Adrenal gland (tissue), 5 donors: ENCODE data around the gene AOC1.

ENCODE experiments used
- POLR2A ChIP-seq, 2 donors: fragments of 450-650 bp; IDR thresholded peaks; one replicate each; pipeline ENCODE4 v1.6.1; 2017; ENCODE audit warnings: antibody characterized with exemption in 2 of 2, mild to moderate bottlenecking in 2 of 2, moderate library complexity in 1 of 2
- TF ChIP-seq, protein P1 (sequence below), 6 experiments: fragments of 450-650 bp in 4 of 6; fragments of 200-600 bp in 2 of 6; sonication (generic) in 1 of 6; IDR thresholded peaks; 1 replicate in 5 of 6; 2 replicates in 1 of 6; pipeline versions ENCODE4 v1.5.1 to v1.8.0; 2016 to 2021; ENCODE audit warnings: antibody characterized with exemption in 6 of 6, mild to moderate bottlenecking in 2 of 6, moderate library complexity in 1 of 6
- donor health status: DM: no; HTN: no; CAD: no.

- TF ChIP-seq, protein P1, sequence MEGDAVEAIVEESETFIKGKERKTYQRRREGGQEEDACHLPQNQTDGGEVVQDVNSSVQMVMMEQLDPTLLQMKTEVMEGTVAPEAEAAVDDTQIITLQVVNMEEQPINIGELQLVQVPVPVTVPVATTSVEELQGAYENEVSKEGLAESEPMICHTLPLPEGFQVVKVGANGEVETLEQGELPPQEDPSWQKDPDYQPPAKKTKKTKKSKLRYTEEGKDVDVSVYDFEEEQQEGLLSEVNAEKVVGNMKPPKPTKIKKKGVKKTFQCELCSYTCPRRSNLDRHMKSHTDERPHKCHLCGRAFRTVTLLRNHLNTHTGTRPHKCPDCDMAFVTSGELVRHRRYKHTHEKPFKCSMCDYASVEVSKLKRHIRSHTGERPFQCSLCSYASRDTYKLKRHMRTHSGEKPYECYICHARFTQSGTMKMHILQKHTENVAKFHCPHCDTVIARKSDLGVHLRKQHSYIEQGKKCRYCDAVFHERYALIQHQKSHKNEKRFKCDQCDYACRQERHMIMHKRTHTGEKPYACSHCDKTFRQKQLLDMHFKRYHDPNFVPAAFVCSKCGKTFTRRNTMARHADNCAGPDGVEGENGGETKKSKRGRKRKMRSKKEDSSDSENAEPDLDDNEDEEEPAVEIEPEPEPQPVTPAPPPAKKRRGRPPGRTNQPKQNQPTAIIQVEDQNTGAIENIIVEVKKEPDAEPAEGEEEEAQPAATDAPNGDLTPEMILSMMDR (IDR thresholded peaks at IDR 0.05) = no peak
- TF ChIP-seq POLR2A (IDR thresholded peaks at IDR 0.05) = no peak
These were observed 45.9 kb upstream of the AOC1 start for GRCh38 chr7:150806454-150806853.
